KMS-11 (cell line): Measurements from ENCODE around the gene HSPH1.

Experiments used
- H2AFZ ChIP-seq: fragments of 200-600 bp; sonication (generic); 2 replicates; pipeline ENCODE4 v1.6.1; 2016; ENCODE audit warnings: antibody characterized with exemption, mixed run types, low read depth
- H3K27ac ChIP-seq: fragments of 200-600 bp; sonication (generic); 2 replicates; pipeline ENCODE4 v1.6.1; 2016; ENCODE audit warnings: mild to moderate bottlenecking, mixed run types
- H3K27me3 ChIP-seq: fragments of 200-600 bp; sonication (generic); 2 replicates; pipeline ENCODE4 v1.6.1; 2017; ENCODE audit warnings: mild to moderate bottlenecking, low read depth, mixed run types, moderate library complexity; ENCODE audit not compliant: insufficient read depth
- H3K36me3 ChIP-seq: fragments of 200-600 bp; sonication (generic); 2 replicates; pipeline ENCODE4 v1.6.1; 2017; ENCODE audit warnings: mild to moderate bottlenecking, mixed run types; ENCODE audit not compliant: insufficient read depth
- H3K4me1 ChIP-seq: fragments of 200-600 bp; sonication (generic); 2 replicates; pipeline ENCODE4 v1.6.1; 2016; ENCODE audit warnings: mild to moderate bottlenecking, low read depth, mixed run types; ENCODE audit not compliant: poor library complexity, severe bottlenecking
- H3K4me2 ChIP-seq: fragments of 200-600 bp; sonication (generic); 2 replicates; pipeline ENCODE4 v1.7.0; 2016; ENCODE audit warnings: mild to moderate bottlenecking, mixed run types
- H3K4me3 ChIP-seq: fragments of 200-600 bp; sonication (generic); IDR thresholded peaks from 2 replicates; pipeline ENCODE4 v1.6.1; 2017; ENCODE audit warnings: low read depth, low read length, mixed read lengths; ENCODE audit not compliant: insufficient read depth
- H3K79me2 ChIP-seq: fragments of 200-600 bp; sonication (generic); 2 replicates; pipeline ENCODE4 v1.6.1; 2016; ENCODE audit warnings: low read depth, mixed run types; ENCODE audit not compliant: insufficient read depth
- H3K9ac ChIP-seq: fragments of 200-600 bp; sonication (generic); 2 replicates; pipeline ENCODE4 v1.6.1; 2016; ENCODE audit warnings: mild to moderate bottlenecking, mixed run types
- H4K20me1 ChIP-seq: fragments of 200-600 bp; sonication (generic); 2 replicates; pipeline ENCODE4 v1.6.1; 2016; ENCODE audit warnings: mild to moderate bottlenecking, mixed run types; ENCODE audit not compliant: insufficient read depth
- TF ChIP-seq, protein P1 (sequence below): fragments of 200-600 bp; sonication (generic); conservative IDR thresholded peaks from 2 replicates; pipeline ENCODE4 v1.6.1; 2017; ENCODE audit warnings: low read depth, mild to moderate bottlenecking, antibody characterized with exemption, low read length, moderate library complexity, mixed read lengths

Gene HSPH1

DNA sequence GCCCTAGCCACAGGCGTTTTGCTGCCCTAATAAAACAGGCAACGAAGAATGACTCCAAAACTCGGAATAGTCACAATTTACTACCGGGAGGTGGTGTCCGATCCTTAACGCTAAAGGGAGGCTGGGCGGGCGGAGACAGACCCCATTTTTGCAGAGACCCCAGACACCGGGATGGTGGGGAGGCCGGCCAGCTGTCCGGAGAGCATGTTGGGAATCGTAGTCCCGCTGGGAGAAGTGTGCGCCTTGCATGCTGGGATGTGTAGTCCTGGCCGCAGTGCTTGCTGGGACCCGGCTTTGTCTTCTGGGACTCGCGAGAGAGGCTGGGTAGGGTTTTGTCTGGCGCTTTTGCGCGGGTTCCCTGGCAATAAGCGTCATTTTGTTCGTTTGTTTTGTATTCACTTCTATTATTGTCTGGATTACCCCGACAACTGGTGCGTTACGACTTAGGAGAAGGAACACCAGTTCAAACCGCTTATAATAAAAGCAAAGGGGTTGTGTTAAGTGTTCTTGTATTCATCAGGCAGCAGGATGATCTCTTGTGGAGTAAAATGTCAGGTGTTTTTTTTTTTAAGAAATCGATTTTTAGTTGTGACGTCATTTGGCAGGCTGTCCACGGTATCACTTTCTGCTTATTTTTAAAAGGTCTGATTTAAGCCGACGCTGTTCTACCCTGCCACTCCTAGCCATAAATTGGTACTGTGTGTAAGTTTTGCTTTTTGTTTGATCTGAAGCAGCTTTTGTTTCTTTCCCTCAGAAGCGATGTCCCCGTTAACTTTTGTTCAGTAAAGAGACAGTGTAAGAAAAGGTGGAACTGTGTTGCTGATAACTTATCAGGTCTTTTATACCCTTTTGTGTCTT lies 676 bp upstream of the HSPH1 start:
- Histone ChIP-seq H3K4me3 (no peak overlapping the region), H3K4me1 (peaks cover 18% of the 10 kb centered on the region), H3K27me3 (no peaks in the 10 kb centered on the region), H3K36me3 (peaks cover 2% of the 10 kb centered on the region; the same call in 1 of the 2 replicates), H2AFZ (peak overlapping the region; percentile 85), H3K27ac (peak overlapping the region; percentile 92), H3K4me2 (peak overlapping the region; percentile 77), H3K79me2 (peaks cover 40% of the 10 kb centered on the region), H4K20me1 (0 out of 2 replicates have a peak, but pooled peaks cover 19% of the 10 kb centered on the region), H3K9ac (peak overlapping the region; percentile 84)
- TF ChIP-seq, protein P1, sequence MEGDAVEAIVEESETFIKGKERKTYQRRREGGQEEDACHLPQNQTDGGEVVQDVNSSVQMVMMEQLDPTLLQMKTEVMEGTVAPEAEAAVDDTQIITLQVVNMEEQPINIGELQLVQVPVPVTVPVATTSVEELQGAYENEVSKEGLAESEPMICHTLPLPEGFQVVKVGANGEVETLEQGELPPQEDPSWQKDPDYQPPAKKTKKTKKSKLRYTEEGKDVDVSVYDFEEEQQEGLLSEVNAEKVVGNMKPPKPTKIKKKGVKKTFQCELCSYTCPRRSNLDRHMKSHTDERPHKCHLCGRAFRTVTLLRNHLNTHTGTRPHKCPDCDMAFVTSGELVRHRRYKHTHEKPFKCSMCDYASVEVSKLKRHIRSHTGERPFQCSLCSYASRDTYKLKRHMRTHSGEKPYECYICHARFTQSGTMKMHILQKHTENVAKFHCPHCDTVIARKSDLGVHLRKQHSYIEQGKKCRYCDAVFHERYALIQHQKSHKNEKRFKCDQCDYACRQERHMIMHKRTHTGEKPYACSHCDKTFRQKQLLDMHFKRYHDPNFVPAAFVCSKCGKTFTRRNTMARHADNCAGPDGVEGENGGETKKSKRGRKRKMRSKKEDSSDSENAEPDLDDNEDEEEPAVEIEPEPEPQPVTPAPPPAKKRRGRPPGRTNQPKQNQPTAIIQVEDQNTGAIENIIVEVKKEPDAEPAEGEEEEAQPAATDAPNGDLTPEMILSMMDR = no peak

DNA sequence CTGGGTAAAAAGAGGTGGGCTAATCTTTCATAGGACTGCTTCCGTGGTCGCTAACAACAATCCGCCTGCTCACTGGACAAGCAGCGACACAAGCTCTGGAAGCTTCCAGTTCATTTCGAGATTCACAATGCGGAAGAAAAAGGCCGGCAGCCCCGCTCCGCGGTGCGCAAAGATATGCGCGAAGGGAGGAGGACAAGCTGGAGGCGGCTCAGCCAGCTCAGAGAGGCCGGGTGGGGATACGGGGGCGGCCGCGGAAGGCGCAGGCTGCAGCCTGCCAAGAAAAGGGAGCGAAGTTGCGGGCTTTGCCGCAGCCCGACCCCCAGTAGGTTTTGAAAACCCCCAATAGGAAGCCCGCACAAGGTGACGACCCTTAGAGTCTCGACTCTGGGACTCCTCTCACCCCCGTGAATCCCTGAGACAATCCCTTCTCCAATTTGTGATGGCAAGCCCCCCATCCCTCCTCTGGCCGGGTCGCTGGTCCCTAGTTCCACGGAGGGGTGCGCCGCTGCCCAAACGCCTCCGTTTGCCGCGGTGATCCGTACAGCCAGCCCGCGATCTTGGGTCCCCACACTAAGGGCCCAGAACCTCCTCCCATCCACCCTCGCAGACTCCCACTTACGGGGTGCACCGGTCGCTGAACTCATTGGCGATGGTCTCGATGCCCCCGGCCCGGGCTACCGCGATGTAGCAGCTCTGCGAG lies 697 bp downstream of the HSPH1 start:
- H3K4me3 ChIP-seq = peak overlapping the region; percentile 52
- TF ChIP-seq, protein P1 = no peak
- no peaks in the 10 kb centered on the region for H3K27me3 ChIP-seq
- peak overlapping the region; percentile 58 for H3K9ac ChIP-seq
- H3K36me3 ChIP-seq = peaks cover 5% of the 10 kb centered on the region; the same call in 1 of the 2 replicates
- peak overlapping the region; percentile 41; the same call in 1 of the 2 replicates for H2AFZ ChIP-seq
- peak overlapping the region; percentile 66 for H3K27ac ChIP-seq
- H3K79me2 ChIP-seq = peaks cover 52% of the 10 kb centered on the region
- H3K4me2 ChIP-seq = peak overlapping the region; percentile 96; the same call in 1 of the 2 replicates
- 0 out of 2 replicates have a peak, but pooled peaks cover 19% of the 10 kb centered on the region for H4K20me1 ChIP-seq
- peaks cover 18% of the 10 kb centered on the region for H3K4me1 ChIP-seq

DNA sequence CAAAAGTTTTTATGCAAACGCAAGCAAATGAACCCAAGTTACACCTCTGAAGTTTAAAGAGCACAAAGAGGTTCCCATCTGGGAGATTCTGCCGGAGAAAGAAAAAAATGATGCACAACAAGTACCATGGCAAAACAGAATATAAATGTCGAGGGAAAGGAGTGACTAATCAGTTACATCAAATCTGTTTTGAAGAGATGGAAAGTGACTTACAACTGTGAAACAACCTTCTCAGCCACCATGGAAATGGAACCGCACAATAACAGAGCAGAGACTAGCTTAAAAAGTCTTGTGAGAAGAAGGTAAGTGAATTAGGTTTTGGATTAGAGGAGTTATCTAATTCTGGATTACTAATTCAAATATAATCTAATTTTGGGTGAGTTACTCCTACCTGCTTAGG lies 2.4 kb downstream of the HSPH1 start:
- Histone ChIP-seq H3K79me2 (peaks cover 58% of the 10 kb centered on the region), H3K4me3 (no peak overlapping the region), H3K27me3 (no peaks in the 10 kb centered on the region), H4K20me1 (0 out of 2 replicates have a peak, but pooled peaks cover 19% of the 10 kb centered on the region), H3K27ac (no peak overlapping the region), H2AFZ (no peak overlapping the region), H3K9ac (no peak overlapping the region), H3K4me2 (peak overlapping the region; percentile 96), H3K36me3 (peaks cover 5% of the 10 kb centered on the region), H3K4me1 (peaks cover 18% of the 10 kb centered on the region)
- TF ChIP-seq, protein P1 = no peak

GRCh38 chr13:31154939-31155338 lies 6.8 kb downstream of the HSPH1 start:
- Histone ChIP-seq H3K79me2 (peaks cover 44% of the 10 kb centered on the region), H2AFZ (no peak overlapping the region), H3K4me2 (no peak overlapping the region), H3K27me3 (no peaks in the 10 kb centered on the region), H3K36me3 (peaks cover 5% of the 10 kb centered on the region), H3K4me1 (peaks cover 8% of the 10 kb centered on the region), H3K9ac (no peak overlapping the region), H3K27ac (no peak overlapping the region), H3K4me3 (no peak overlapping the region), H4K20me1 (0 out of 2 replicates have a peak, but pooled peaks cover 10% of the 10 kb centered on the region)
- TF ChIP-seq, protein P1 = no peak
